B cell (primary cell): Measurements from ENCODE around the gene GMCL2. TPM values are rescaled to one million over a fixed set of nuclear protein-coding genes. Genes with fewer than 3 reads are reported as not detected.

Experiments used
- ATAC-seq: fragments of 200-7000 bp; cut with Tn5 transposase; one replicate; pipeline ENCODE4 v1.10.0; 2021; ENCODE audit warnings: low read depth, mild to moderate bottlenecking, moderate number of reproducible peaks, moderate library complexity
- CTCF ChIA-PET: fragments of 350-600 bp; sonication (Branson Sonifier 250); formaldehyde crosslinking; loops from one replicate; lab custom pipeline; 2021; ENCODE audit warnings: antibody characterized with exemption, inconsistent platforms; lab: Charles Lee
- POLR2A ChIA-PET: fragments of 350-600 bp; sonication (Branson Sonifier 250); formaldehyde crosslinking; loops from one replicate; lab custom pipeline; 2021; ENCODE audit warnings: antibody characterized with exemption; lab: Charles Lee
- DNase-seq: peaks from one replicate; pipeline ENCODE4 v3.0.0; 2013
- H2AFZ ChIP-seq: 2 replicates; pipeline ENCODE4 v1.6.1; 2012; ENCODE audit warnings: mild to moderate bottlenecking, low read depth, low read length; ENCODE audit not compliant: insufficient read depth, poor library complexity, severe bottlenecking
- H3K27ac ChIP-seq, 2 donors: 1 replicate in 1 of 2; 2 replicates in 1 of 2; pipeline ENCODE4 v1.5.1; 2012 to 2013; ENCODE audit warnings: low read length in 2 of 2, mild to moderate bottlenecking in 2 of 2, moderate library complexity in 1 of 2
- H3K27me3 ChIP-seq, 4 experiments: fragments of 200-600 bp in 1 of 4; sonication (generic) in 1 of 4; replicated peaks in 1 of 4; 1 replicate in 2 of 4; 2 replicates in 2 of 4; pipeline versions ENCODE4 v1.6.1 to v1.7.0; 2013 to 2016; ENCODE audit warnings: low read length in 3 of 4, mild to moderate bottlenecking in 2 of 4, mixed read lengths in 1 of 4, moderate library complexity in 1 of 4; ENCODE audit not compliant: insufficient read depth in 4 of 4, control insufficient read depth in 3 of 4; ENCODE audit errors: control extremely low read depth in 1 of 4
- H3K36me3 ChIP-seq, 2 experiments: replicated peaks in 1 of 2; 1 replicate in 1 of 2; 2 replicates in 1 of 2; pipeline versions ENCODE4 v1.6.1 to v1.7.1; 2013; ENCODE audit warnings: low read length in 1 of 2; ENCODE audit not compliant: insufficient read depth in 2 of 2, control insufficient read depth in 1 of 2; ENCODE audit errors: control extremely low read depth in 1 of 2, extremely low read depth in 1 of 2
- H3K4me1 ChIP-seq, 2 donors: fragments of 200-600 bp in 1 of 2; sonication (generic) in 1 of 2; 1 replicate in 1 of 2; 2 replicates in 1 of 2; pipeline versions ENCODE4 v1.5.1 to v1.6.1; 2013 to 2017; ENCODE audit warnings: low read length in 2 of 2; ENCODE audit not compliant: control insufficient read depth in 2 of 2, insufficient read depth in 2 of 2
- H3K4me2 ChIP-seq: replicated peaks from 2 replicates; pipeline ENCODE3; 2012; ENCODE audit warnings: mild to moderate bottlenecking, low read depth, low read length; ENCODE audit not compliant: poor library complexity, severe bottlenecking
- H3K4me3 ChIP-seq, 5 experiments: fragments of 200-600 bp in 1 of 5; sonication (generic) in 1 of 5; 1 replicate in 3 of 5; 2 replicates in 2 of 5; pipeline versions ENCODE4 v1.5.1 to v1.7.0; 2011 to 2016; ENCODE audit warnings: low read length in 4 of 5, mild to moderate bottlenecking in 4 of 5, low read depth in 2 of 5, control low read depth in 1 of 5, moderate library complexity in 1 of 5; ENCODE audit not compliant: insufficient read depth in 1 of 5; ENCODE audit errors: control extremely low read depth in 1 of 5, extremely low read depth in 1 of 5
- H3K79me2 ChIP-seq: fragments of 200-600 bp; sonication (generic); one replicate; pipeline ENCODE4 v1.6.0; 2016; ENCODE audit warnings: low read length; ENCODE audit not compliant: control insufficient read depth, insufficient read depth
- H3K9ac ChIP-seq: fragments of 200-600 bp; sonication (generic); 2 replicates; pipeline ENCODE4 v1.6.1; 2017; ENCODE audit warnings: mild to moderate bottlenecking, low read length, moderate library complexity
- H3K9me3 ChIP-seq, 3 donors: one replicate each; pipeline versions ENCODE4 v1.6.1 to v1.7.1; 2013; ENCODE audit warnings: low read length in 2 of 3; ENCODE audit not compliant: control insufficient read depth in 2 of 3, insufficient read depth in 1 of 3; ENCODE audit errors: control extremely low read depth in 1 of 3
- H4K20me1 ChIP-seq: 2 replicates; pipeline ENCODE4 v1.6.0; 2012; ENCODE audit warnings: mild to moderate bottlenecking, low read length; ENCODE audit not compliant: insufficient read depth, control insufficient read depth, poor library complexity, severe bottlenecking
- H3K27ac Mint-ChIP-seq: one replicate; pipeline ENCODE4 v1.8.0; 2021; ENCODE audit warnings: mixed read lengths
- H3K27me3 Mint-ChIP-seq: one replicate; pipeline ENCODE4 v1.8.0; 2021; ENCODE audit warnings: mixed read lengths
- H3K4me1 Mint-ChIP-seq: one replicate; pipeline ENCODE4 v1.8.0; 2021; ENCODE audit warnings: mixed read lengths
- H3K4me3 Mint-ChIP-seq: one replicate; pipeline ENCODE4 v1.8.0; 2021; ENCODE audit warnings: mixed read lengths
- H3K9me3 Mint-ChIP-seq: one replicate; pipeline ENCODE4 v1.8.0; 2022; ENCODE audit warnings: mixed read lengths; ENCODE audit not compliant: insufficient read depth
- CTCF ChIP-seq: fragments of 200-600 bp; IDR thresholded peaks from one replicate; pipeline ENCODE4 v1.8.0; 2022; ENCODE audit warnings: antibody characterized with exemption, mild to moderate bottlenecking
- EZH2 ChIP-seq: IDR thresholded peaks from 2 replicates; pipeline ENCODE4 v1.6.1; 2012; ENCODE audit warnings: borderline replicate concordance, low read depth, mild to moderate bottlenecking, moderate library complexity, low read length; ENCODE audit not compliant: insufficient read depth, poor library complexity, severe bottlenecking
- WGBS: methylation state at CpG from one replicate; pipeline ENCODE4 v1.1.5; 2013; ENCODE audit warnings: missing lambda C conversion rate; ENCODE audit not compliant: insufficient coverage; 5-methylcytosine and 5-hydroxymethylcytosine counted together
- intact Hi-C: fragments of 100-400 bp; cut with micrococcal nuclease; formaldehyde crosslinking; loops from one replicate; pipeline ENCODE4 v1.10.0; 2022
- polyA plus RNA-seq: library from polyadenylated mRNA; depleted of rRNA; stranded (reverse); fragments of >200 nt; gene quantifications from 2 replicates; pipeline ENCODE4 v1.2.3, GENCODE V29; 2012
- total RNA-seq, 2 donors: library from RNA; stranded (reverse); fragments of 120-200 nt in 1 of 2; gene quantifications; 1 replicate in 1 of 2; 2 replicates in 1 of 2; pipeline versions ENCODE4 v1.2.3 to v1.2.4, GENCODE V29; 2013 to 2022

GMCL2 gene
- total and polyA plus RNA-seq, 2 donors (not counting 1 experiment from before 2014, with no cell fraction given) = not detected

GRCh38 chr5:178142642-178143041 lies 44.5 kb downstream of the GMCL2 start:
- H3K4me2 ChIP-seq = no peak overlapping the region
- peaks cover 0 to 52% of the 10 kb centered on the region in 2 experiments for H3K36me3 ChIP-seq
- H3K4me3 ChIP-seq = no peak overlapping the region
- intact Hi-C loops = no loop called here
- H3K4me1 ChIP-seq = no peaks in the 10 kb centered on the region
- H3K79me2 ChIP-seq = no peaks in the 10 kb centered on the region
- CTCF ChIA-PET = interaction anchor here (0.7 to 22.8 kb wide), 7 partner anchors 10 to 74 kb away, joined by 3 to 540 read pairs (median 4); partner anchors contain the start of gene NHP2
- no peak overlapping the region for H2AFZ ChIP-seq
- H3K9ac ChIP-seq = no peak overlapping the region
- H3K27ac ChIP-seq = no peak overlapping the region
- POLR2A ChIA-PET = no interaction called here
- Mint-ChIP-seq H3K4me1 (no peaks in the 10 kb centered on the region), H3K27me3 (no peaks in the 10 kb centered on the region), H3K27ac (no peak overlapping the region), H3K4me3 (no peak overlapping the region), H3K9me3 (no peaks in the 10 kb centered on the region)
- TF ChIP-seq CTCF = no peak
- no peak for TF ChIP-seq EZH2
- 98% methylated on average over 20 of the region's 20 CpGs for WGBS
- no peaks in the 10 kb centered on the region for H3K27me3 ChIP-seq
- no peaks in the 10 kb centered on the region for H3K9me3 ChIP-seq
- DNase-seq (no peak), ATAC-seq (no peak)
- H4K20me1 ChIP-seq = peaks cover 2% of the 10 kb centered on the region

DNA sequence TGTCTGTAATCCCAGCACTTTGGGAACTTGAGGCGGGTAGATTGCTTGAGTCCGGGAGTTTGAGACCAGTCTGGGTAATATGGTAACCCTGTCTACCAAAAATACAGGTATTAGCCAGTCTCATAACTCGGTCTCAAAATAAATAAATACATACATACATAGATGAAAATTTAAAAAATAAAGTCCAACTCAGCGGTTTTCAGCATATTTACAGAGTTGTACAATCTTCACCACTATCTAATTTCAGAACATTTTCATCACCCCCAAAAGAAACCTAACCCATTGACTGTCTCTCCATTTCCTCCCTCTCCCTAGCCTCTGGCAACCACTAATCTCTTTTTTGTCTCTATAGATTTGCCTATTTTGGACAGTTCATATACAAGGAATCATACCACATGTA lies 45.6 kb downstream of the GMCL2 start:
- WGBS = 100% methylated on average over 3 of the region's 4 CpGs
- Histone ChIP-seq H3K79me2 (no peaks in the 10 kb centered on the region), H3K36me3 (peaks cover 0 to 42% of the 10 kb centered on the region in 2 experiments), H2AFZ (no peak overlapping the region), H3K9ac (no peak overlapping the region), H3K9me3 (no peaks in the 10 kb centered on the region), H3K27me3 (no peaks in the 10 kb centered on the region), H4K20me1 (peaks cover 5% of the 10 kb centered on the region), H3K4me1 (no peaks in the 10 kb centered on the region), H3K4me2 (no peak overlapping the region), H3K4me3 (no peak overlapping the region), H3K27ac (no peak overlapping the region)
- Mint-ChIP-seq H3K27ac (no peak overlapping the region), H3K4me1 (no peaks in the 10 kb centered on the region), H3K4me3 (no peak overlapping the region), H3K27me3 (no peaks in the 10 kb centered on the region), H3K9me3 (no peaks in the 10 kb centered on the region)
- POLR2A ChIA-PET = no interaction called here
- DNase-seq (no peak), ATAC-seq (no peak)
- intact Hi-C loops = no loop called here
- CTCF ChIA-PET = interaction anchor here (1.4 to 22.8 kb wide), 4 partner anchors 12 to 65 kb away, joined by 10 to 540 read pairs (median 17); partner anchors contain the start of gene NHP2
- no peak for TF ChIP-seq CTCF
- no peak for TF ChIP-seq EZH2
